ENCODE results near the gene CBX4. TPM values are rescaled to one million over a fixed set of nuclear protein-coding genes. Genes with fewer than 3 reads are reported as not detected.

Gene CBX4
- total RNA-seq, 1 experiment from 2014 or later, result 3.3 TPM

GRCh38 chr17:79806863-79807720, 32.1 kb downstream of the CBX4 start:
- Mint-ChIP-seq H3K36me3 (no peaks in the 10 kb centered on the region), H3K9me3 (no peaks in the 10 kb centered on the region), H3K27me3 (ENCODE audit: low read depth) (peaks cover 97% of the 10 kb centered on the region), H3K4me1 (peaks cover 53% of the 10 kb centered on the region), H3K4me3 (no peak overlapping the region), H3K27ac (no peak overlapping the region)
- ChIA-PET CTCF (interaction anchor here (0.6 to 20.8 kb wide), 11 partner anchors 8 to 185 kb away, joined by 3 to 464 read pairs (median 7); partner anchors contain the start of genes CBX4 and CBX8), POLR2A (interaction anchor here (0.6 to 7.0 kb wide), 2 partner anchors 28 to 61 kb away, joined by 3 to 68 read pairs; no protein-coding TSS in a partner anchor)
- ATAC-seq, result no peak
- no peak for DNase-seq (ENCODE audit: low spot score)
- TF ChIP-seq ZNF671 (CRISPR knock-in tag; IDR thresholded peaks at IDR 0.05), result no peak
- TF ChIP-seq ELF4 (CRISPR knock-in tag; IDR thresholded peaks at IDR 0.05; ENCODE audit: low read depth), result no peak
- TF ChIP-seq MYBL2 (CRISPR knock-in tag; IDR thresholded peaks at IDR 0.05), result no peak
- no peak for TF ChIP-seq PREB (CRISPR knock-in tag; IDR thresholded peaks at IDR 0.05; ENCODE audit: borderline replicate concordance)
- TF ChIP-seq ZNF396 (CRISPR knock-in tag; IDR thresholded peaks at IDR 0.05; ENCODE audit: borderline replicate concordance), result no peak
- no peak for TF ChIP-seq E2F5 (CRISPR knock-in tag; IDR thresholded peaks at IDR 0.05)
- TF ChIP-seq ZSCAN18 (CRISPR knock-in tag; IDR thresholded peaks at IDR 0.05), result no peak
- TF ChIP-seq TEAD4 (CRISPR knock-in tag; IDR thresholded peaks at IDR 0.05), result no peak
- TF ChIP-seq ZNF317 (CRISPR knock-in tag; IDR thresholded peaks at IDR 0.05; ENCODE audit: borderline replicate concordance, low read depth), result no peak
- TF ChIP-seq NFATC4 (CRISPR knock-in tag; IDR thresholded peaks at IDR 0.05), result no peak

GRCh38 chr17:79806446-79806760, 32.8 kb downstream of the CBX4 start:
- Mint-ChIP-seq H3K4me3 (no peak overlapping the region), H3K27ac (no peak overlapping the region), H3K9me3 (no peaks in the 10 kb centered on the region), H3K4me1 (peaks cover 54% of the 10 kb centered on the region), H3K27me3 (ENCODE audit: low read depth) (peaks cover 97% of the 10 kb centered on the region), H3K36me3 (no peaks in the 10 kb centered on the region)
- ATAC-seq, result no peak
- no peak for DNase-seq (ENCODE audit: low spot score)
- TF ChIP-seq SMAD4 (CRISPR knock-in tag; IDR thresholded peaks at IDR 0.05), result no peak
- TF ChIP-seq ZNF281 (CRISPR knock-in tag; IDR thresholded peaks at IDR 0.05), result 0 out of 2 replicates have a peak, but pooled peaks have one; percentile 10
- ChIA-PET CTCF (interaction anchor here (0.6 to 20.8 kb wide), 10 partner anchors 8 to 164 kb away, joined by 3 to 464 read pairs (median 8); partner anchors contain the start of genes CBX4 and CBX8), POLR2A (interaction anchor here (0.7 to 7.0 kb wide), 2 partner anchors 29 to 33 kb away, joined by 3 to 68 read pairs; partner anchors contain the start of gene CBX4)

DNA sequence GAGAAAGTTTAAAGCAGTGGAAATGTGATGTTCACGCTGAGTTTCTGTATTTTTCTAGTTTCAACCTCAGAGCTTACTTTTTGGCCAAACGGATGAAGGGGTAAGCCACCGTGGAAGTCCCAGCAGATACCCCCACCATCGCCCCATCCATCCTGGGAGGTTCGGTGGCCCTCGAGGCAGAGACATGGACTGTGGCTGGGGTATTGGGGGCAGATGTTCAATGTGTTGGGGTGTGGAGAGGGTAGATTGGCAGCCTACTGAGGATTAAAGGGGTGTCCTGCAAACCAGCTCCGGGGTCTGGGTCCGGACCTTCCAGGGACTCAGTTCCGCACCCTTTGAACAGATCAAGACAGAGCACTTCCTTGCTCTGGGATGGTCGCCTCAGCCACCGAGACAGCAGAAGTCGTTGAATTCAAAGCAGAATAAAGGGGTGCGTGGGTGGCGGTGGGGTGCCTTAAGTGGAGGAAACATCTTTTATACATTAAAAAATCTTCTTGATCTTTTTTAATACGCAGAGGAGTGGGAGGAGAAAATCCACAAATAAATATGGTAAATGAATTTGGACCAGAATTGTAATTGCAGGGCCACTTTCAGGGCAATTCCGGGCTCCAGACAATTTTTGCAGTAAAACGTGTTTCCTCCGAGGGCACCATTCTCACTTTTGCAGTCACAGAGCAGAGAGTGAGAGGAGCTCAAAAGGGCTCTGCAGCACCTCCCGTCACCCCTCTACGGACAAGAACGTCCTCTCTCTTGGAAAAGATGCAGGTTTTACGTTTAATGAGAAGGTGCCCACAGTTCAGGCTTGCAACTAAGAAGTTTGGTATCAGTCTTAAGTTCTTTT, 34.2 kb downstream of the CBX4 start:
- no peaks in the 10 kb centered on the region for H3K9me3 Mint-ChIP-seq
- ChIA-PET POLR2A (interaction anchor here (2.9 kb wide), 1 partner anchor 31 kb away, joined by 11 read pairs; no protein-coding TSS in a partner anchor), CTCF (interaction anchor here (0.6 to 20.8 kb wide), 12 partner anchors 7 to 951 kb away, joined by 3 to 464 read pairs (median 5); partner anchors contain the start of gene CBX4)
- no peak for DNase-seq (ENCODE audit: low spot score)
- peaks cover 98% of the 10 kb centered on the region for H3K27me3 Mint-ChIP-seq (ENCODE audit: low read depth)
- peak overlapping the region; percentile 53; the same call in 1 of the 2 replicates for H3K4me3 Mint-ChIP-seq
- H3K27ac Mint-ChIP-seq, result no peak overlapping the region
- H3K36me3 Mint-ChIP-seq, result no peaks in the 10 kb centered on the region
- H3K4me1 Mint-ChIP-seq, result peaks cover 55% of the 10 kb centered on the region
- ATAC-seq, result no peak
- TF ChIP-seq ZNF425 (CRISPR knock-in tag; conservative IDR thresholded peaks at IDR 0.05) (no peak), NFE2L1 (CRISPR knock-in tag; IDR thresholded peaks at IDR 0.05) (no peak), JUN (CRISPR knock-in tag; IDR thresholded peaks at IDR 0.05) (no peak), GTF2I (CRISPR knock-in tag; conservative IDR thresholded peaks at IDR 0.05) (no peak), FOXJ3 (CRISPR knock-in tag; IDR thresholded peaks at IDR 0.05; ENCODE audit: borderline replicate concordance) (no peak), TEAD1 (CRISPR knock-in tag; IDR thresholded peaks at IDR 0.05) (no peak), E2F1 (CRISPR knock-in tag; IDR thresholded peaks at IDR 0.05) (no peak)

Measured in WTC11 (cell line).